Hepatocyte (in vitro differentiated cells): ENCODE measurements around the gene SCGN. TPM values are rescaled to one million over a fixed set of nuclear protein-coding genes. Genes with fewer than 3 reads are reported as not detected.

Source experiments
- DNase-seq: peaks from one replicate; pipeline ENCODE4 v3.0.0-alpha.2; 2016; ENCODE audit warnings: low spot score
- H2AFZ ChIP-seq: fragments of 200-600 bp; sonication (generic); 2 replicates; pipeline ENCODE4 v1.6.0; 2016; ENCODE audit warnings: antibody characterized with exemption, mild to moderate bottlenecking
- H3K27ac ChIP-seq: fragments of 200-600 bp; sonication (generic); 2 replicates; pipeline ENCODE4 v1.5.1; 2016; ENCODE audit warnings: mild to moderate bottlenecking
- H3K27me3 ChIP-seq: fragments of 200-600 bp; sonication (generic); 2 replicates; pipeline ENCODE4 v1.6.1; 2016
- H3K36me3 ChIP-seq: fragments of 200-600 bp; sonication (generic); replicated peaks from 2 replicates; pipeline ENCODE4 v1.5.1; 2016; ENCODE audit warnings: low read depth; ENCODE audit not compliant: insufficient read depth
- H3K4me1 ChIP-seq: fragments of 200-600 bp; sonication (generic); 2 replicates; pipeline ENCODE4 v1.5.1; 2016; ENCODE audit warnings: mild to moderate bottlenecking, moderate library complexity; ENCODE audit not compliant: insufficient read depth
- H3K4me2 ChIP-seq: fragments of 200-600 bp; sonication (generic); 2 replicates; pipeline ENCODE4 v1.6.0; 2016
- H3K4me3 ChIP-seq: fragments of 200-600 bp; sonication (generic); 2 replicates; pipeline ENCODE4 v1.5.1; 2016; ENCODE audit warnings: mild to moderate bottlenecking
- H3K79me2 ChIP-seq: fragments of 200-600 bp; sonication (generic); 2 replicates; pipeline ENCODE4 v1.6.0; 2017; ENCODE audit warnings: mild to moderate bottlenecking
- H3K9me2 ChIP-seq: fragments of 200-600 bp; sonication (generic); replicated peaks from 2 replicates; pipeline ENCODE4 v1.6.0; 2017; ENCODE audit warnings: mild to moderate bottlenecking; ENCODE audit not compliant: insufficient read depth
- H3K9me3 ChIP-seq: fragments of 200-600 bp; sonication (generic); 2 replicates; pipeline ENCODE4 v1.5.1; 2016; ENCODE audit warnings: low read depth, mild to moderate bottlenecking
- H4K20me1 ChIP-seq: fragments of 200-600 bp; sonication (generic); 2 replicates; pipeline ENCODE4 v1.6.0; 2016; ENCODE audit warnings: mild to moderate bottlenecking; ENCODE audit not compliant: insufficient read depth, poor library complexity, severe bottlenecking
- CTCF ChIP-seq: fragments of 200-600 bp; sonication (generic); IDR thresholded peaks from 2 replicates; pipeline ENCODE4 v1.5.1; 2016; ENCODE audit warnings: antibody characterized with exemption, mild to moderate bottlenecking; ENCODE audit not compliant: poor library complexity
- EZH2 ChIP-seq: fragments of 200-600 bp; sonication (generic); IDR thresholded peaks from 2 replicates; pipeline ENCODE4 v1.6.1; 2016; ENCODE audit warnings: antibody characterized with exemption, mild to moderate bottlenecking, borderline replicate concordance
- EZH2phosphoT487 ChIP-seq: fragments of 200-600 bp; sonication (generic); IDR thresholded peaks from one replicate; pipeline ENCODE4 v1.6.1; 2018; ENCODE audit warnings: antibody characterized with exemption, mild to moderate bottlenecking, low read depth, moderate library complexity; ENCODE audit not compliant: unreplicated experiment, severe bottlenecking
- WGBS: methylation state at CpG from one replicate; pipeline ENCODE4 v1.1.6; 2016; ENCODE audit warnings: low lambda C conversion rate; ENCODE audit errors: missing lambda C conversion rate; 5-methylcytosine and 5-hydroxymethylcytosine counted together
- polyA plus RNA-seq: library from polyadenylated mRNA; unstranded; fragments of >200 nt; fragmentation: Nextera tagmentation; extraction: Ambion mirVana; gene quantifications from 2 replicates; pipeline ENCODE4 v1.2.1, GENCODE V29; 2016
- total RNA-seq: library from RNA; depleted of rRNA; stranded (reverse); fragments of >200 nt; gene quantifications from 2 replicates; pipeline ENCODE4 v1.2.3, GENCODE V29; 2014

The SCGN gene
- total and polyA plus RNA-seq, 2 experiments from 2014 or later: 14.2 to 25.9 TPM

- H3K4me3 ChIP-seq: no peak overlapping the region
- H2AFZ ChIP-seq: no peak overlapping the region
- no peak for TF ChIP-seq CTCF
- TF ChIP-seq EZH2: no peak
- TF ChIP-seq EZH2phosphoT487: no peak
- H4K20me1 ChIP-seq: no peaks in the 10 kb centered on the region
- no peaks in the 10 kb centered on the region for H3K36me3 ChIP-seq
- H3K4me1 ChIP-seq: no peaks in the 10 kb centered on the region
- no peaks in the 10 kb centered on the region for H3K9me3 ChIP-seq
- no peak overlapping the region for H3K4me2 ChIP-seq
- WGBS: 65% methylated on average over 1 of the region's 1 CpG
- H3K9me2 ChIP-seq: no peaks in the 10 kb centered on the region
- H3K27ac ChIP-seq: no peak overlapping the region
- no peaks in the 10 kb centered on the region for H3K79me2 ChIP-seq
- DNase-seq: no peak
- no peaks in the 10 kb centered on the region for H3K27me3 ChIP-seq
Measured at GRCh38 chr6:25623065-25623464, 28.9 kb upstream of the SCGN start.

GRCh38 chr6:25623879-25624278 is 28.1 kb upstream of the SCGN start:
- Histone ChIP-seq H3K27me3 (no peaks in the 10 kb centered on the region), H3K79me2 (no peaks in the 10 kb centered on the region), H3K4me2 (no peak overlapping the region), H3K36me3 (no peaks in the 10 kb centered on the region), H3K4me3 (no peak overlapping the region), H3K9me3 (no peaks in the 10 kb centered on the region), H2AFZ (no peak overlapping the region), H3K27ac (no peak overlapping the region), H4K20me1 (no peaks in the 10 kb centered on the region), H3K9me2 (no peaks in the 10 kb centered on the region), H3K4me1 (no peaks in the 10 kb centered on the region)
- DNase-seq: no peak
- TF ChIP-seq EZH2phosphoT487 (no peak), CTCF (no peak), EZH2 (no peak)
- 86% methylated on average over 1 of the region's 1 CpG for WGBS

- Histone ChIP-seq H3K9me3 (no peaks in the 10 kb centered on the region), H3K4me2 (no peak overlapping the region), H3K27ac (no peak overlapping the region), H3K4me1 (no peaks in the 10 kb centered on the region), H3K9me2 (no peaks in the 10 kb centered on the region), H3K36me3 (no peaks in the 10 kb centered on the region), H4K20me1 (no peaks in the 10 kb centered on the region), H3K27me3 (no peaks in the 10 kb centered on the region), H3K4me3 (no peak overlapping the region), H3K79me2 (no peaks in the 10 kb centered on the region), H2AFZ (no peak overlapping the region)
- TF ChIP-seq EZH2 (no peak), EZH2phosphoT487 (no peak), CTCF (no peak)
- WGBS: 57% methylated on average over 3 of the region's 3 CpGs
- DNase-seq: no peak
Measured at GRCh38 chr6:25627001-25627400, 25.0 kb upstream of the SCGN start.

- H3K27me3 ChIP-seq: no peaks in the 10 kb centered on the region
Measured at GRCh38 chr6:25628471-25629197, 23.4 kb upstream of the SCGN start.

More at GRCh38 chr6:25628471-25629197, 23.4 kb upstream of the SCGN start:
- DNase-seq: no peak
- Histone ChIP-seq H3K9me2 (no peaks in the 10 kb centered on the region), H3K36me3 (no peaks in the 10 kb centered on the region), H3K9me3 (no peaks in the 10 kb centered on the region), H3K4me1 (no peaks in the 10 kb centered on the region), H4K20me1 (no peaks in the 10 kb centered on the region), H2AFZ (no peak overlapping the region), H3K4me2 (no peak overlapping the region), H3K4me3 (no peak overlapping the region), H3K27ac (no peak overlapping the region), H3K79me2 (no peaks in the 10 kb centered on the region)
- TF ChIP-seq CTCF: no peak
- TF ChIP-seq EZH2phosphoT487: no peak
- no peak for TF ChIP-seq EZH2
- 82% methylated on average over 4 of the region's 4 CpGs for WGBS
